Measurements from ENCODE around the gene F8A1.
"Not testable (repeated sequence)": the region's sequence is repeated elsewhere in the genome, so short reads cannot be mapped to it uniquely, and the experiment has no call there.

F8A1 gene

GRCh38 chrX:154886069-154886788 lies at the start of gene F8A1:
TSS of gene F8A1 (plus strand) at chrX:154886355. CDS start at chrX:154886375, 20 bp downstream.
- not testable (repeated sequence) for DNase-seq

DNA sequence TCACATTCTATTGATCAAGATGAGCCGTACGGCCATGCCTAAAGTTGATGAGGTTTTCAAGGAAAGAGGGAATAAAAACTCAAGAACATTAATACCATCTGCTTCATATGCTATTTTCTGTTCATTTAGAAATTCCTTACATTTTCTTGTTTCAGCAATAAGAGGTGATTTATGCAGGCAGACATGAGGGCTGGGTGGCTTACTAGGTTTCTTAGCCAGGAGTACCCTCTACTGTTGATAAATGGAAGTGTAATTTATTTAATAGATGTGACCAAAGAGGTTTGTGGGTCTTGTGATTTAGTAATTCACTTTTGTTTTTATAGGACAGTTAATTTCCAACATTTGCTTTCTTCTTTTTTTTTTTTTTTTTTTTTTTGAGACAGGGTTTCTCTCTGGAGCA lies 45.3 kb upstream of the F8A1 start:
- peak; percentile 48 for DNase-seq

DNA sequence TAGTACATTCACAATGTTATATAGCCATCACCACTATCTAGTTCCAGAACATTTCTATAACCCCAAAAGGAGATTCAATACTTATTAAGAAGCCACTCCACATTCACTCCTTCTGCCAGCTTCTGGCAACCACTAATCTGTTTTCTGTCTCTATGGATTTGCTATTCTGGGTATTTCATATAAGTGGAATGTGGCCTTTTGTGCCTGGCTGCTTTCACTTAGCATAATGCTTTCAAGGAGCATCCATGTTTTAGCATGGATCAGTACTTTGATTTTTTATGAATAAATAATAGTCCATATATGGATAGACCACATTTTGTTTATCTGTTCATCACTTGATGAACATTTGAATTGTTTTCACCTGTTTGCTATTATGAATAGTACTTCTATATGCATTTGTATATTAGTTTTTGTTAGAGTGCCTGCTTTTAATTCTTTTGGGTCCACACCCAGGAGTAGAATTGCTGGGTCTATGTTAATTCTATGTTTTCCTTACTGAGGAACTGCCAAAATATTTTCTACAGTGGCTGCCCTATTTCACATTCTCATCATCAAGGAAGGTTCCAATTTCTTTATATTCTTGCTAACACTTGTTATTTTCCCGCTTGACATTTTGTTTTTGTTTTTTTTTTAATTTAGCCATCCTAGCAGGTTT lies 35.1 kb upstream of the F8A1 start:
- DNase-seq = no peak

DNA sequence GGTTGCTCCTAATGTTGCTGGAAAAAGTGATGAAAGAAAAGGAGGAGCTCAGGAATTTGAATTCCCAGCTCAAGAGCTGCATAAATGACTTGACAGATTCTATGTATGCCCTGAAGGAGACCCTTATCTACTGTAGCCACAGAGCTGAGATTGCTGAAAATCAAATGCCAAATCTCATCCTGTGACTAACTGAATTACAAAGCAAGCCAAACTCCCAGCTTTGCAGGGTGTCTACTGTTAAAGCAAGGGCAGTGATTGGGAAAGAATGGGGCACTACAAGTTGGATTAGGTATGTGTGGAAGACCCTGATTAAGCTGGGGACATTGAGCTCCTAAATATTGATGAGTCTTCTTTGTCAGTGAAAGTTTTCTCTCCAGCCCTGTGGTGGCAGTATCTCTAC lies 30.9 kb upstream of the F8A1 start:
- DNase-seq = no peak

- DNase-seq = not testable (repeated sequence)
Observed at GRCh38 chrX:154868522-154868921, 17.6 kb upstream of the F8A1 start.

- no peak for DNase-seq
Observed at GRCh38 chrX:154873329-154873728, 12.8 kb upstream of the F8A1 start.

- DNase-seq = not testable (repeated sequence)
Observed at GRCh38 chrX:154884069-154884468, 2.1 kb upstream of the F8A1 start.

DNA sequence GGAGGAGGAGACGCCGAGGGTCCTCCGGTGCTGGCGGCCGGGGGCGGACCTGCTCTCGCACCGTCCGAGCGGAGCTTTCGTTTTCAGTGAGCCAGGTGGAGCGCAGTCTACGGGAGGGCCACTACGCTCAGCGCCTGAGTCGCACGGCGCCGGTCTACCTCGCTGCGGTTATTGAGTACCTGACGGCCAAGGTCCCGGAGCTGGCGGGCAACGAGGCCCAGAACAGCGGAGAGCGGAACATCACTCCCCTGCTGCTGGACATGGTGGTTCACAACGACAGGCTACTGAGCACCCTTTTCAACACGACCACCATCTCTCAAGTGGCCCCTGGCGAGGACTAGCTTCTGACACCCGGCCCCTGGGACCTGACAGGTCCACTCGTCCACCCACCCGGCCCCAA lies 1.1 kb upstream of the F8A1 start:
- not testable (repeated sequence) for DNase-seq

GRCh38 chrX:154885549-154885948 lies 606 bp upstream of the F8A1 start:
- DNase-seq = not testable (repeated sequence)

- DNase-seq = not testable (repeated sequence)
Observed at GRCh38 chrX:154886789-154887221, 650 bp downstream of the F8A1 start.

- peak; percentile 55 for DNase-seq
Observed at GRCh38 chrX:154890990-154891639, 5.0 kb downstream of the F8A1 start.

- DNase-seq = no peak
Observed at GRCh38 chrX:154892296-154892695, 6.1 kb downstream of the F8A1 start.

DNA sequence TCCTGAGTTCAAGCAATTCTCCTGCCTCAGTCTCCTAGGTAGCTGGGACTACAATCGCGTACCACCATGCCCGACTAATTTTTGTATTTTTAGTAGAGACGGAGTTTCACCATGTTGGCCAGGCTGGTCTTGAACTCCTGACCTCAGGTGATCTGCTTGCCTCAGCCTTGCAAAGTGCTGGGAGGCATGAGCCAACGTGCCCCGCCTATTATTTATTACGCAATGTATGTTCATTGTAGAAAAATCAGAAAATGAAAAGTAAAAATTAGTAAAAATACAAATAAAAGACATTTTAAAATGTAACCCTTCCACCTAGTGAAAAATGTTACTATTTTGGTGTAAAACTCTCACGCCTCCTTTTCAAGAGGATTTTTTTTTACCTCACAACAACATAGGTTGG lies 14.2 kb downstream of the F8A1 start:
- no peak for DNase-seq

DNA sequence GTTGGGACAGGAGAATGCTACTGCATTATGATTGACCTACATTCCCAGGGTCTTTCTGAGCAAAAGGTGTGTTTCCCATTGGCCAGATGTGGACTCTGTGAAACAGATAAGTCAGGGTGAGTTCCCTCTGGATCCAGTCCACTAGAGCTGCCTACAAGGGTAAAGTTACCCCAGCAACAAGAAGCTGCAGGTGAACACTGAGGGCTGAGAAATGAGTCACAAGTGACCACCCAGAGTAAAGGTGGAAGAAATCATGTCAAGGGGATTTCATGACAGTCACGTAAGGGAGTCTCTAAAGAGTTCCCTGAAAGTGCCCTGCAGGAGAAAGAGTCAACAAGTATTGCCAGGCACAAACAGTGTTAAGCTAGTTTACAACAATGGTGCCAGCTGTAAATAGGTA lies 16.3 kb downstream of the F8A1 start:
- DNase-seq = no peak

- DNase-seq = no peak
Observed at GRCh38 chrX:154908821-154909220, 22.7 kb downstream of the F8A1 start.

- not testable (repeated sequence) for DNase-seq
Observed at GRCh38 chrX:154910048-154910447, 23.9 kb downstream of the F8A1 start.

GRCh38 chrX:154910528-154910927 lies 24.4 kb downstream of the F8A1 start:
- DNase-seq = not testable (repeated sequence)

DNA sequence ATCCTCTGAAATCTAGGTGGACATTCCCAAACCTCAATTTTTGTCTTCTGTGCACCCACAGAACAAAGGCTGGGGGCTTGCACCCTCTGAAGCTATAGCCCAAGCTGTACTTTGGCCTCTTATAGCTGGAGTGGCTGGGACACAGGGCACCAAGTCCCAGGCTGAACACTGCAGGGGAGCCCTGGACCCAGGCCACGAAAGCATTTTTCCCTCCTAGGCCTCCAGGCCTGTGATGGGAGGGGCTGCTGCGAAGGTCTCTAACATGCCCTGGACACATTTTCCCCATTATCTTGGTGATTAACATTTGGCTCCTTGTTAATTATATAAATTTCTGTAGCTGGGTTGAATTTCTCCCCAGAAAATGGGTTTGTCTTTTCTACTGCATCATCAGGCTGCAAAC lies 27.9 kb downstream of the F8A1 start:
- DNase-seq = no peak

GRCh38 chrX:154918060-154918483 lies 31.9 kb downstream of the F8A1 start:
- DNase-seq = peak; percentile 69

GRCh38 chrX:154924771-154925170 lies 38.6 kb downstream of the F8A1 start:
- not testable (repeated sequence) for DNase-seq
